SU-DHL-6 (cell line): ENCODE results near the gene USP6NL.

Experiments used
- CTCF ChIP-seq: fragments of 200-600 bp; sonication (generic); IDR thresholded peaks from one replicate; pipeline ENCODE4 v1.5.1; 2017; ENCODE audit warnings: antibody characterized with exemption, mild to moderate bottlenecking, low read length, moderate library complexity; ENCODE audit not compliant: insufficient read depth, poor library complexity, severe bottlenecking
- EZH2phosphoT487 ChIP-seq: fragments of 200-600 bp; sonication (generic), shearing (Covaris generic); conservative IDR thresholded peaks from 2 replicates; pipeline ENCODE4 v1.6.1; 2018; ENCODE audit warnings: mild to moderate bottlenecking, antibody characterized with exemption, low read length, moderate library complexity, mixed read lengths

GRCh38 chr10:11493646-11494045 lies 117.8 kb downstream of the USP6NL start:
- no peak for TF ChIP-seq CTCF
- TF ChIP-seq EZH2phosphoT487 = no peak
